Iris pigment epithelial cell (primary cell): ENCODE results near the gene MPP1.
A peak's percentile ranks its signal among the peaks of the same experiment; 100 is the strongest.

Experiments
- DNase-seq: peaks from one replicate; pipeline ENCODE4 v3.0.0-alpha.2; 2011; ENCODE audit warnings: low read depth

The MPP1 gene

GRCh38 chrX:154731881-154732280 lies 73.4 kb downstream of the MPP1 start:
- peak; percentile 85 for DNase-seq

- DNase-seq, result no peak
These were observed 74.1 kb downstream of the MPP1 start for GRCh38 chrX:154731184-154731583.

GRCh38 chrX:154730253-154730891 lies 74.9 kb downstream of the MPP1 start:
- peak; percentile 87 for DNase-seq

- DNase-seq, result no peak
These were observed 75.8 kb downstream of the MPP1 start for GRCh38 chrX:154729439-154729838.
